ENCODE measurements around the gene CXXC5. TPM values are rescaled to one million over a fixed set of nuclear protein-coding genes. Genes with fewer than 3 reads are reported as not detected.

Gene CXXC5
- total RNA-seq, 1 donor from 2014 or later: 75.7 TPM

- DNase-seq (no peak), ATAC-seq (no peak)
- intact Hi-C loops (cut with micrococcal nuclease): no loop called here
Observed at GRCh38 chr5:139647506-139648204, 494 bp upstream of the CXXC5 start.

GRCh38 chr5:139649082-139649991, 1.2 kb downstream of the CXXC5 start:
- DNase-seq (peak; percentile 53), ATAC-seq (peak; percentile 1)
- intact Hi-C loops (cut with micrococcal nuclease): no loop called here

- peak; percentile 74 for DNase-seq
- ATAC-seq: peak; percentile 6
- intact Hi-C loops (cut with micrococcal nuclease): no loop called here
Observed at GRCh38 chr5:139650031-139650688, 2.0 kb downstream of the CXXC5 start.

GRCh38 chr5:139650689-139651042, 2.5 kb downstream of the CXXC5 start:
- no peak for ATAC-seq
- intact Hi-C loops (cut with micrococcal nuclease): no loop called here
- DNase-seq: peak; percentile 52

- peak; percentile 53 for ATAC-seq
- peak; percentile 82 for DNase-seq
- intact Hi-C loops (cut with micrococcal nuclease): no loop called here
Observed at GRCh38 chr5:139651043-139651834, 3.1 kb downstream of the CXXC5 start.

GRCh38 chr5:139651853-139652787, 4.0 kb downstream of the CXXC5 start:
- ATAC-seq (peak; percentile 24), DNase-seq (peak; percentile 88)
- intact Hi-C loops (cut with micrococcal nuclease): no loop called here

GRCh38 chr5:139652788-139653241, 4.7 kb downstream of the CXXC5 start:
- DNase-seq: peak; percentile 32
- ATAC-seq: no peak
- intact Hi-C loops (cut with micrococcal nuclease): no loop called here

GRCh38 chr5:139653616-139654015, 5.5 kb downstream of the CXXC5 start:
- no peak for ATAC-seq
- no peak for DNase-seq
- intact Hi-C loops (cut with micrococcal nuclease): no loop called here

- no peak for DNase-seq
- intact Hi-C loops (cut with micrococcal nuclease): no loop called here
- no peak for ATAC-seq
Observed at GRCh38 chr5:139654464-139654863, 6.3 kb downstream of the CXXC5 start.

GRCh38 chr5:139654871-139655491, 6.8 kb downstream of the CXXC5 start:
- intact Hi-C loops (cut with micrococcal nuclease): no loop called here
- peak; percentile 23 for ATAC-seq
- DNase-seq: peak; percentile 69

GRCh38 chr5:139655727-139656271, 7.7 kb downstream of the CXXC5 start:
- intact Hi-C loops (cut with micrococcal nuclease): no loop called here
- peak; percentile 69 for ATAC-seq
- DNase-seq: peak; percentile 87

GRCh38 chr5:139657363-139658321, 9.5 kb downstream of the CXXC5 start:
- intact Hi-C loops (cut with micrococcal nuclease): no loop called here
- ATAC-seq (no peak), DNase-seq (peak; percentile 58)

- peak; percentile 65 for DNase-seq
- intact Hi-C loops (cut with micrococcal nuclease): no loop called here
Observed at GRCh38 chr5:139658501-139658927, 10.4 kb downstream of the CXXC5 start.

GRCh38 chr5:139658928-139659667, 10.9 kb downstream of the CXXC5 start:
- DNase-seq: peak; percentile 64
- intact Hi-C loops (cut with micrococcal nuclease): no loop called here
- peak; percentile 7 for ATAC-seq

More at GRCh38 chr5:139658501-139658927, 10.4 kb downstream of the CXXC5 start:
- no peak for ATAC-seq

GRCh38 chr5:139659695-139660101, 11.5 kb downstream of the CXXC5 start:
- ATAC-seq (no peak), DNase-seq (peak; percentile 65)
- intact Hi-C loops (cut with micrococcal nuclease): no loop called here
